WI38 (cell line): ENCODE data around the gene UTS2R.

Experiments
- H3K4me3 ChIP-seq: 2 replicates; pipeline ENCODE4 v1.5.1; 2011; ENCODE audit warnings: low read depth, mild to moderate bottlenecking, control low read depth, low read length
- CTCF ChIP-seq: IDR thresholded peaks from 2 replicates; pipeline ENCODE4 v1.5.1; 2012; ENCODE audit warnings: low read depth, mild to moderate bottlenecking, control low read depth, low read length

The UTS2R gene

DNA sequence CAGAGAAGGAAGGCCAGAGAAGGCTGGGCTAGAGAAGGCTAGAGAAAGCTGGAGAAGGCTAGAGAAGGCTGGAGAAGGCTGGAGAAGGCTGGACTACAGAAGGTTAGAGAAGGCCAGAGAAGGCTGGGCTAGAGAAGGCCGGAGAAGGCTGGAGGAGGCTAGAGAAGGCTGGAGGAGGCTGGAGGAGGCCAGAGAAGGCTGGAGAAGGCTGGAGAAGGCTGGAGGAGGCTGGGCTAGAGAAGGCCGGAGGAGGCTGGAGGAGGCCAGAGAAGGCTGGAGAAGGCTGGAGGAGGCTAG lies 53.2 kb downstream of the UTS2R start:
- no peak overlapping the region for H3K4me3 ChIP-seq
- TF ChIP-seq CTCF = no peak
